GM12874 (cell line): ENCODE results near the gene SORBS2.
A peak's percentile ranks its signal among the peaks of the same experiment; 100 is the strongest.

Experiments used
- CTCF ChIP-seq: IDR thresholded peaks from 2 replicates; pipeline ENCODE4 v1.5.1; 2011; ENCODE audit warnings: low read depth, mild to moderate bottlenecking, control low read depth, low read length, moderate library complexity; ENCODE audit not compliant: insufficient read depth

Gene SORBS2

GRCh38 chr4:185651851-185652250 lies 160.1 kb downstream of the SORBS2 start:
- TF ChIP-seq CTCF, result no peak

GRCh38 chr4:185651137-185651677 lies 160.8 kb downstream of the SORBS2 start:
- TF ChIP-seq CTCF, result no peak

- TF ChIP-seq CTCF, result no peak
These were observed 163.4 kb downstream of the SORBS2 start for GRCh38 chr4:185648631-185649030.

GRCh38 chr4:185645403-185645802 lies 166.6 kb downstream of the SORBS2 start:
- TF ChIP-seq CTCF, result no peak

- TF ChIP-seq CTCF, result no peak
These were observed 167.6 kb downstream of the SORBS2 start for GRCh38 chr4:185644408-185644807.

GRCh38 chr4:185642907-185643306 lies 169.1 kb downstream of the SORBS2 start:
- no peak for TF ChIP-seq CTCF

- 0 out of 2 replicates have a peak, but pooled peaks have one; percentile 11 for TF ChIP-seq CTCF
These were observed 171.0 kb downstream of the SORBS2 start for GRCh38 chr4:185640811-185641675.
